ENCODE results near the gene DCLK2.
A peak's percentile ranks its signal among the peaks of the same experiment; 100 is the strongest.

DCLK2 gene

GRCh38 chr4:150224896-150225591 lies 146.8 kb downstream of the DCLK2 start:
- no peaks in the 10 kb centered on the region for H4K20me1 ChIP-seq
- H3K9ac ChIP-seq, result no peak overlapping the region
- no peak for TF ChIP-seq Cebpa-rat (IDR thresholded peaks at IDR 0.05)
- no peak overlapping the region for H3K27ac ChIP-seq
- H3K4me1 ChIP-seq, result peaks cover 11% of the 10 kb centered on the region
- H3K4me2 ChIP-seq, result no peak overlapping the region
- H3K36me3 ChIP-seq, result peaks cover 23% of the 10 kb centered on the region; the same call in 1 of the 2 replicates
- H3K9me3 ChIP-seq, result peaks cover 7% of the 10 kb centered on the region; the same call in 1 of the 2 replicates
- no peaks in the 10 kb centered on the region for H3K27me3 ChIP-seq
- H3K4me3 ChIP-seq, result no peak overlapping the region

- no peaks in the 10 kb centered on the region for H4K20me1 ChIP-seq
- H3K9me3 ChIP-seq, result peaks cover 7% of the 10 kb centered on the region; the same call in 1 of the 2 replicates
- TF ChIP-seq Cebpa-rat (IDR thresholded peaks at IDR 0.05), result no peak
- H3K9ac ChIP-seq, result no peak overlapping the region
- peaks cover 26% of the 10 kb centered on the region for H3K4me1 ChIP-seq
- peaks cover 42% of the 10 kb centered on the region for H3K36me3 ChIP-seq
- peak overlapping the region; percentile 79; the same call in 1 of the 2 replicates for H3K27ac ChIP-seq
- peak overlapping the region; percentile 58; the same call in 1 of the 2 replicates for H3K4me2 ChIP-seq
- H3K27me3 ChIP-seq, result no peaks in the 10 kb centered on the region
- no peak overlapping the region for H3K4me3 ChIP-seq
Measured at GRCh38 chr4:150229520-150229919, 151.3 kb downstream of the DCLK2 start.

- Histone ChIP-seq H3K9ac (0 out of 2 replicates have a peak overlapping the region, but pooled peaks have one; percentile 28), H3K27me3 (no peaks in the 10 kb centered on the region), H4K20me1 (no peaks in the 10 kb centered on the region)
Measured at GRCh38 chr4:150230561-150230960, 152.3 kb downstream of the DCLK2 start.

GRCh38 chr4:150231107-150231770 lies 153.0 kb downstream of the DCLK2 start:
- TF ChIP-seq Cebpa-rat (IDR thresholded peaks at IDR 0.05), result no peak

More at GRCh38 chr4:150230561-150230960, 152.3 kb downstream of the DCLK2 start:
- no peak for TF ChIP-seq Cebpa-rat (IDR thresholded peaks at IDR 0.05)
- Histone ChIP-seq H3K4me1 (peaks cover 26% of the 10 kb centered on the region), H3K4me2 (peak overlapping the region; percentile 58), H3K9me3 (peaks cover 7% of the 10 kb centered on the region; the same call in 1 of the 2 replicates), H3K36me3 (peaks cover 40% of the 10 kb centered on the region), H3K4me3 (no peak overlapping the region; the same call in 1 of the 2 replicates), H3K27ac (peak overlapping the region; percentile 79)

GRCh38 chr4:150232029-150232428 lies 153.8 kb downstream of the DCLK2 start:
- no peak overlapping the region for H3K27ac ChIP-seq
- peaks cover 26% of the 10 kb centered on the region for H3K4me1 ChIP-seq
- H3K9ac ChIP-seq, result no peak overlapping the region
- TF ChIP-seq Cebpa-rat (IDR thresholded peaks at IDR 0.05), result no peak
- peaks cover 45% of the 10 kb centered on the region for H3K36me3 ChIP-seq
- H3K4me2 ChIP-seq, result no peak overlapping the region
- H3K4me3 ChIP-seq, result no peak overlapping the region
- H3K9me3 ChIP-seq, result peaks cover 7% of the 10 kb centered on the region; the same call in 1 of the 2 replicates
- H3K27me3 ChIP-seq, result no peaks in the 10 kb centered on the region
- H4K20me1 ChIP-seq, result no peaks in the 10 kb centered on the region

More at GRCh38 chr4:150231107-150231770, 153.0 kb downstream of the DCLK2 start:
- no peak overlapping the region for H3K9ac ChIP-seq
- H3K4me3 ChIP-seq, result no peak overlapping the region
- H3K27ac ChIP-seq, result peak overlapping the region; percentile 79
- no peaks in the 10 kb centered on the region for H3K27me3 ChIP-seq
- H3K4me1 ChIP-seq, result peaks cover 26% of the 10 kb centered on the region
- H4K20me1 ChIP-seq, result no peaks in the 10 kb centered on the region
- H3K9me3 ChIP-seq, result peaks cover 7% of the 10 kb centered on the region; the same call in 1 of the 2 replicates
- peaks cover 43% of the 10 kb centered on the region for H3K36me3 ChIP-seq
- H3K4me2 ChIP-seq, result peak overlapping the region; percentile 58

GRCh38 chr4:150234246-150234645 lies 156.0 kb downstream of the DCLK2 start:
- 0 out of 2 replicates have a peak, but pooled peaks cover under 1% of the 10 kb centered on the region for H3K9me3 ChIP-seq
- H3K27ac ChIP-seq, result no peak overlapping the region
- H3K4me1 ChIP-seq, result peaks cover 23% of the 10 kb centered on the region

GRCh38 chr4:150235317-150235716 lies 157.1 kb downstream of the DCLK2 start:
- H3K27me3 ChIP-seq, result no peaks in the 10 kb centered on the region
- H3K9me3 ChIP-seq, result no peaks in the 10 kb centered on the region
- no peaks in the 10 kb centered on the region for H4K20me1 ChIP-seq
- no peak overlapping the region for H3K4me2 ChIP-seq
- no peak overlapping the region for H3K27ac ChIP-seq
- peaks cover 12% of the 10 kb centered on the region for H3K4me1 ChIP-seq
- H3K9ac ChIP-seq, result no peak overlapping the region
- TF ChIP-seq Cebpa-rat (IDR thresholded peaks at IDR 0.05), result no peak
- H3K4me3 ChIP-seq, result no peak overlapping the region
- H3K36me3 ChIP-seq, result peaks cover 43% of the 10 kb centered on the region

More at GRCh38 chr4:150234246-150234645, 156.0 kb downstream of the DCLK2 start:
- Histone ChIP-seq H3K4me3 (no peak overlapping the region), H3K9ac (no peak overlapping the region), H4K20me1 (no peaks in the 10 kb centered on the region), H3K27me3 (no peaks in the 10 kb centered on the region), H3K4me2 (no peak overlapping the region), H3K36me3 (peaks cover 37% of the 10 kb centered on the region)
- no peak for TF ChIP-seq Cebpa-rat (IDR thresholded peaks at IDR 0.05)

- Histone ChIP-seq H3K4me1 (peaks cover 7% of the 10 kb centered on the region), H3K27ac (no peak overlapping the region), H3K4me3 (no peak overlapping the region), H3K9me3 (no peaks in the 10 kb centered on the region), H3K27me3 (no peaks in the 10 kb centered on the region), H3K4me2 (no peak overlapping the region), H4K20me1 (no peaks in the 10 kb centered on the region), H3K36me3 (peaks cover 44% of the 10 kb centered on the region), H3K9ac (no peak overlapping the region)
- TF ChIP-seq Cebpa-rat (IDR thresholded peaks at IDR 0.05), result no peak
Measured at GRCh38 chr4:150235808-150236271, 157.6 kb downstream of the DCLK2 start.

GRCh38 chr4:150236626-150237025 lies 158.4 kb downstream of the DCLK2 start:
- H3K4me3 ChIP-seq, result no peak overlapping the region
- peaks cover 44% of the 10 kb centered on the region for H3K36me3 ChIP-seq
- no peaks in the 10 kb centered on the region for H3K27me3 ChIP-seq
- no peaks in the 10 kb centered on the region for H3K4me1 ChIP-seq
- H3K9ac ChIP-seq, result no peak overlapping the region
- no peaks in the 10 kb centered on the region for H4K20me1 ChIP-seq
- no peaks in the 10 kb centered on the region for H3K9me3 ChIP-seq
- H3K27ac ChIP-seq, result no peak overlapping the region
- TF ChIP-seq Cebpa-rat (IDR thresholded peaks at IDR 0.05), result no peak
- no peak overlapping the region for H3K4me2 ChIP-seq

All from BLaER1 (cell line).